ENCODE results near the gene TBL3. TPM values are rescaled to one million over a fixed set of nuclear protein-coding genes. Genes with fewer than 3 reads are reported as not detected.

Gene TBL3
- total and polyA plus RNA-seq, 9 of the 15 experiments (the other 6 are each of a cell fraction or from before 2014, with no cell fraction given): 0.97 to 117 (median 24.5) TPM

- TF ChIP-seq ZBTB40 (IDR thresholded peaks at IDR 0.05) (0 out of 2 replicates have a peak, but pooled peaks have one; percentile 11), ZBTB40 (CRISPR knock-in tag; IDR thresholded peaks at IDR 0.05) (no peak), POU5F1 (IDR thresholded peaks at IDR 0.05; ENCODE audit: borderline replicate concordance, low read depth, low read length, partially characterized antibody) (no peak), BRD4 (IDR thresholded peaks at IDR 0.05) (peak; percentile 95; the same call in 1 of the 2 replicates), ILF3 (IDR thresholded peaks at IDR 0.05; ENCODE audit: borderline replicate concordance) (peak; percentile 75; the same call in 1 of the 2 replicates), ZNF224 (CRISPR knock-in tag; IDR thresholded peaks at IDR 0.05) (no peak), NR2C2 (CRISPR knock-in tag; IDR thresholded peaks at IDR 0.05) (no peak; the same call in 1 of the 2 replicates), NR2C2 (tag; IDR thresholded peaks at IDR 0.05) (peak; percentile 55; the same call in 1 of the 2 replicates), CXXC5 (CRISPR knock-in tag; IDR thresholded peaks at IDR 0.05) (peak; percentile 88), BRCA1 (IDR thresholded peaks at IDR 0.05) (no peak), BRCA1 (CRISPR knock-in tag; IDR thresholded peaks at IDR 0.05) (peak; percentile 57; the same call in 1 of the 2 replicates), HNRNPLL (IDR thresholded peaks at IDR 0.05; ENCODE audit: low read depth, low read length, poor library complexity, severe bottlenecking) (peak; percentile 73), TBP (optimal IDR thresholded peaks at IDR 0.05; ENCODE audit: low read depth, low read length) (no peak), CREB3 (tag; conservative IDR thresholded peaks at IDR 0.05; ENCODE audit: low read depth) (no peak), ZBTB1 (CRISPR knock-in tag; IDR thresholded peaks at IDR 0.05; ENCODE audit: borderline replicate concordance, low read depth) (peak; percentile 56; the same call in 1 of the 2 replicates)
- TF ChIP-seq, protein P1, sequence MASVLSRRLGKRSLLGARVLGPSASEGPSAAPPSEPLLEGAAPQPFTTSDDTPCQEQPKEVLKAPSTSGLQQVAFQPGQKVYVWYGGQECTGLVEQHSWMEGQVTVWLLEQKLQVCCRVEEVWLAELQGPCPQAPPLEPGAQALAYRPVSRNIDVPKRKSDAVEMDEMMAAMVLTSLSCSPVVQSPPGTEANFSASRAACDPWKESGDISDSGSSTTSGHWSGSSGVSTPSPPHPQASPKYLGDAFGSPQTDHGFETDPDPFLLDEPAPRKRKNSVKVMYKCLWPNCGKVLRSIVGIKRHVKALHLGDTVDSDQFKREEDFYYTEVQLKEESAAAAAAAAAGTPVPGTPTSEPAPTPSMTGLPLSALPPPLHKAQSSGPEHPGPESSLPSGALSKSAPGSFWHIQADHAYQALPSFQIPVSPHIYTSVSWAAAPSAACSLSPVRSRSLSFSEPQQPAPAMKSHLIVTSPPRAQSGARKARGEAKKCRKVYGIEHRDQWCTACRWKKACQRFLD (CRISPR knock-in tag; IDR thresholded peaks at IDR 0.05): no peak
Measured at GRCh38 chr16:1964506-1965395, 7.1 kb upstream of the TBL3 start, which contains the start of gene RPS2 (continued).
